ENCODE data around the gene LRBA.

Gene LRBA

DNA sequence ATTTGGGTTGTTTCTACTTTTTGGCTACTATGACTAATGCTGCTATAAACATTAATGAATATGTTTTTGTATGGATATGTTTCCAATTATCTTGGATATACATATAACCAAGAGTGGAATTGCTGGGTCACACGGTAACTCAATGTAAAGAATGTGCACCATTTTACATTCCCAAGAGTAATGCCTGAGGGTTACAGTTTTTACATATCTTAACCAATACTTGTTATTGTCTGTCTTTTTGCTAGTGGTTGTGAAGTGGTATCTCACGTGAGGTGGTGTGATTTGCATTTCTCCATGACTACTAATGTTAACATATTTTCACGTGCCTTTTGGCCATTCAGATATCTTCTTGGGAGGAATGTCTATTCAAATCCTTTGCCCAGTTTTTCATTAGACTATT lies 633.5 kb downstream of the LRBA start:
- no peak for DNase-seq (ENCODE audit: low read depth in 1 of 2, low spot score in 1 of 2)

DNA sequence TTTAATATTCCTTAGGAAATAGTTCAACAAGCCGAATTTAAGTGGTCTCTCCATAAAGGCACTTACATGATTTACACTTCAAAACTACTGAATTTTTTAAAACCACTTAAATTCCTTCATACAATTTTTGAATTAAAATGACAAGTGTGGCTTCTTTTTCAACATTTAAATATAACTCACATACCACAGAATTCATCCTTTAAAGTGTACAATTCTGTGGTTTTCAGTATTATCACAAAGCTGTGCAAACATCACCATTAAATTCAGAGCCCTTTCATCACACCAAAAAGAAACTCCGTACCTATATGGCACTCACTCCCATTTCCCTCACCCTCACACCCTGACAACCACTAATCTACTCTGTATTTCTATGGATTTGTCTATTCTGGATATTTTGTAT lies 634.0 kb downstream of the LRBA start:
- DNase-seq (ENCODE audit: low read depth in 1 of 2, low spot score in 1 of 2): no peak

DNA sequence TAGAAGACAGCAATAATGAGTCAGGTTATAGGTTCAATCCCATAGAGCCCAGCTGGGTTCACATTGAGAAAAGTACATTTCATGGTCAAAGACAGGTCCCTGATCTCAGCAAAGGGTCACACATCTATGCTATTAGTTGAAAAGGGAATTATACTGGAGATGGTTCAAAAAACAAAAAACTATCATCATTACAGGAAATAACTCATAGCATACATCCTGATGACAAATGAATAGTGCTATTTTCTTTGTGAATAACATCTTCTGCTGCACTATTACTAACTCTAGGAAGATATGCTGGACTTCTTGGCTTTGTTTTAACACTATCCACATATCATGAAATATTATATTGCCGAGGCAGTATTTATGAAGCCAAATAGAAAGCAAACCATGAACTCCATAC lies 635.6 kb downstream of the LRBA start:
- no peak for DNase-seq (ENCODE audit: low read depth in 1 of 2, low spot score in 1 of 2)

GRCh38 chr4:150375025-150375424 lies 640.1 kb downstream of the LRBA start:
- DNase-seq (ENCODE audit: low read depth in 1 of 2, low spot score in 1 of 2): no peak

GRCh38 chr4:150371869-150372268 lies 643.2 kb downstream of the LRBA start:
- DNase-seq (ENCODE audit: low read depth in 1 of 2, low spot score in 1 of 2): no peak

DNA sequence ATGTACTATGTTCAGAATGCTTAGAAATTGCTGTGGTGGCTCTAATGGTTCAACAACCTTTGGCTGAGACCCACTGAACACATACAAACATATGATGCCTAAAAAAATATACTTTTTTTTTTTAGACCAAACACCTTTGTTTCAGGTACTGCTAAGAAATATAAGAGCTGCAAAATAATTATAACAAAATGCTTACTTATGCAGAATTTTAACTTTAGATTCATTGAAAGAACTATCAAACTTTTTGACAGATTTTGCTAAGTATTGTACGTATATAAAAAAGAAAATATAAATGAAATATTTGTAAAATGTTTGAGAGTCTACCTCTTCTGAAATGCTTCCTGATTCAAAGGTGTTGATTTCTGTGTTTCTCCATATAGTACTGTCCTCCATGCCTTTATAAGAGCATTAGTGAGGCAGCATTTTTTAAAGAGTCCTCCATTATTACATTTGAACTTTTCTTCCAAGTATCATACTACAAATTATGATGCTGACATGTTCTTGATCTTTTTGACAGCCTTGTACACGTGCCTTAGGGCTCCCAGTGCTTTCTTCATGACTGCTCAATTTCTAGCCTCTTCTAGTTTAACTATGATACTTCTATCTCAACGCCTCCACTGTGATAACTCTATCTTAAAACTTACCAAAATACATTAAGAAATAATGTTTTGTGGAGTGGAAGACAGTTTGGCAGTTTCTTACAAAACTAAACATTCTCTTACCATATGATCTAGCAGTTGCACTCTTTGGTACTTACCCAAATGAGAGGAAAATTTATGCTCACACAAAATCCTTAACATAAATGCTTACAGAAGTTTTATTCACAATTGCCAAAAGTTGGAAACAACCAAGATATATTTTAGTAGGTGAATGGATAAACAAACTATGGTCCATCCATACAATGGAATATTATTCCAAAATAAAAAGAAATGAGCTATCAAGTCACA lies 645.4 kb downstream of the LRBA start:
- no peak for DNase-seq (ENCODE audit: low read depth in 1 of 2, low spot score in 1 of 2)

DNA sequence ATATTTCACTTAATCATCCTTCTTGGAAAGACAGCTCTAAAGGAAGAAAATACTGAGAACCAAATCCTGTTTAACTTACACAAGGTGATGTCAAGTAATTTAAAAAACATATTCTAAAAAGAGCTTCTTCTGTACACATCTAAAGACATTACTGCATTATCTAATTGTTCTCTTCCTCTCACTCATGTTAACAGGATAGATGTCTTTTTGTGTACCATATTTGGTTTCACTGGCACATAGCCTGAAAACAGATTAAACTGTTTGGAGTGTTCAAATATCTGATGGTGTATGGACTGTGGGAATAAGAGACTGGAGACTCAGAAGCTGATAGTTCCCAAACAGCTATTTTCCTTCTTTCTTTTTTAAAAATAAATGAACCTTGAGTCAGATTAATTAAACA lies 646.4 kb downstream of the LRBA start:
- no peak for DNase-seq (ENCODE audit: low read depth in 1 of 2, low spot score in 1 of 2)

- no peak for DNase-seq (ENCODE audit: low read depth in 1 of 2, low spot score in 1 of 2)
Observed at GRCh38 chr4:150367326-150367725, 647.8 kb downstream of the LRBA start.

DNA sequence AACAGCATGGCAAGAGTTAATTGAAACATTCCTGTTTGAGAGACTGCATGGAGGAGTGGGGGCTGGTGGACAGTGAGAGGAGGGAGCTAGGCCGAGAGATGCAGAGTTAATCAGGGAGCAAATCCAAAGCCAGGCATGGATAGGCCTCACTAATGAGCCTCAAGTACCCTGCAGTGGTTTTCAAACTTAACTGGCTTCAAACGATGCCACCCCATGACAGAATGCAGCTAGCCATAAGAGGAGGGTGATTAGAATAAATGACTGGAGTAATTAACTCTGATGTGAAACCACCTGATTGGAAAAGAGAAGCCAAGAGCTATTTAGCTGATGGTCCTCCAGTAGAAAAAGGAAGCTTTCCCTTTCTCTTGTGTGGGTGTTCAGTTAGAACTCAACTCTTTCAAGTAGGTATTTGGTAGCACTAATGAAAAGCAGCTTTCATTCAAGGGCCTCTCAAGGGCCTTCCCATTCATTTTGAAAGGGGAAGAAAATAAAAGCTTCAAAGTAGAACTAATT lies 648.5 kb downstream of the LRBA start:
- no peak for DNase-seq (ENCODE audit: low read depth in 1 of 2, low spot score in 1 of 2)

DNA sequence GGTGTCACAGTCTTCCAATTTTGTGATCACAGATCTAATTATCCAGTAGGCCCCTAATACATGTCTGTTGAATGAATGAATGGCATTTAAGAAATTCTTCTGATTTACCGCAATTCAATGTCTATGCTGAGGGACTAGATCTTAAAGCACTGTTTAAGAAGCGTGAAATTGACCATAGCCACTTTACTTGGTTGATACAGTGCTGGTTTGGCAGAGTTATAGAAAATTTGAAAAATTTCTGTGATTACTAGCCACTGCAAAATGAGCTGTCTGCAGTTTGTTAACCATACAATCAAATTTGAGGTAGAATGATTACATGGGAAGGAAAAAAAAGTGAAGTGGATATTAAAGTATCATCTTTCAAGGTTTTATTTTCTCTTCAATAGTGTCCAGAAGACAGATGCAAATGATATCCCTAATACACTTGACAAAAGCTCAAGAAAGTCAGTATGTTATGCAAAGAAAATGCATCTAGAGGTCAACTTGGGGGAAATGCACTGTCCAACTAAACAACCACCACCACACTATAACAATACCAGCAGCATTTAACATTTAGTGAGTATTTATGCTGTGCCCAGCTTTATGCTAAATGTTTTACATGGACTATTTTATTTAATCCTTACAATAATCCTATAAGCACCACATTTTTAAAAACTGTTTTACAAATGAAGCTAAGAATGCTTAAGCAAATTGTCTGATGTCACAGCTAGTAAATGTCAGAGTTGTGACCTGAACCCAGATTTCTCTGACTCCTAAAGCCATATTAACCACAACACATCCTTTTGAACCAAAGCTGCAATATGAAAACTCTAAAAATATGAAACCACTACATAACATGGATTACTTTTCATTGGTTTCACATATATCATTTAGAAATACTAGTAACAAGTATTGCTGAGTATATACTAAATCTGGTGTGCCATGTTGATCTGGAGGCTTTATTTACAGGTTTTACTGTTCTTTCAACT lies 651.1 kb downstream of the LRBA start:
- no peak for DNase-seq (ENCODE audit: low read depth in 1 of 2, low spot score in 1 of 2)

- no peak for DNase-seq (ENCODE audit: low read depth in 1 of 2, low spot score in 1 of 2)
Observed at GRCh38 chr4:150358691-150359090, 656.4 kb downstream of the LRBA start.

GRCh38 chr4:150357829-150358228 lies 657.3 kb downstream of the LRBA start:
- no peak for DNase-seq (ENCODE audit: low read depth in 1 of 2, low spot score in 1 of 2)

GRCh38 chr4:150355858-150356455 lies 659.1 kb downstream of the LRBA start:
- no peak for DNase-seq (ENCODE audit: low read depth in 1 of 2, low spot score in 1 of 2)

GRCh38 chr4:150355418-150355817 lies 659.7 kb downstream of the LRBA start:
- no peak for DNase-seq (ENCODE audit: low read depth in 1 of 2, low spot score in 1 of 2)

- no peak for DNase-seq (ENCODE audit: low read depth in 1 of 2, low spot score in 1 of 2)
Observed at GRCh38 chr4:150354214-150354796, 660.8 kb downstream of the LRBA start.

DNA sequence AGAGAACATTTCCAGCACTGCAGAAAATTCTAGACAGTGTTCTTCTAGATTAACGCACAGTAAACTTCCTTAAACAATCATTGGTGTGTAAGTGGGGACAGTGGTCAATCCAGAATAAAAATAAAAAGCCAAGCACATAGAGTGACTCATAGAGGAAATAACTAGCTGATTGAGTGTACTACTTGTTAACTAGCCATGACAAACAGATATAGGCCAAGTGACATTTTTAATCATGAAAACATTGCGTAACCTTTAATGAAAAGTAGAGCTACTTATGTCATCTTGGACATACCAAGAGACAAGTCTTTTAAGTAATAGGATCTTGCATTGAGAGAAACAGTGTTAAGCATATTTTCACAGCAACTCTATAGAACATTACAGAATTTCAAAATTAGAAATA lies 667.0 kb downstream of the LRBA start:
- no peak for DNase-seq (ENCODE audit: low read depth in 1 of 2, low spot score in 1 of 2)

DNA sequence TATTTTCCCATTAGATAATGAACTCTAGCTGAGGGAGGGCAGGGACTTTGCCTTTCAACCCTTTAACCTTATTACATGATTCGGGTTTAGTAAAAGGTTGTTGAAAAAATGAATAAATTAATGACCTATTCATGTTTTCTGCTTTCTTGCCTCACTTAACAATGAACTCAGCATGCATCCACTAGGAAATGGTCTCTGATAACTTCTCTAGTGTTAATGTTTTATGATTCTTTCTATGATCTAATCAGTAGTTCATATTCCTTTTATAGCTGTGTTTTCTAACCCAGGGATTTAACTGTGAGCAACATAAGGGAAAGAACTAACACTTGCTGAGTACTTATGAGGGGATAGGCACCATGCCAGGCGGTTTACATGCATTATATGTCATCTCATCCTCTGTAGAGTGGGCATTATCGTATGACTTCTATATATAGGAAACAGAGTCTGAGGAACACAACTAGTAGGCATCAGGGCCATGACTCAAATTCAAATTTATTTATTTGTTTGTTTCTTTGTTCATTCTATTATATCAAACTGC lies 669.8 kb downstream of the LRBA start:
- no peak for DNase-seq (ENCODE audit: low read depth in 1 of 2, low spot score in 1 of 2)

- DNase-seq (ENCODE audit: low read depth in 1 of 2, low spot score in 1 of 2): no peak
Observed at GRCh38 chr4:150343796-150344195, 671.3 kb downstream of the LRBA start.

DNA sequence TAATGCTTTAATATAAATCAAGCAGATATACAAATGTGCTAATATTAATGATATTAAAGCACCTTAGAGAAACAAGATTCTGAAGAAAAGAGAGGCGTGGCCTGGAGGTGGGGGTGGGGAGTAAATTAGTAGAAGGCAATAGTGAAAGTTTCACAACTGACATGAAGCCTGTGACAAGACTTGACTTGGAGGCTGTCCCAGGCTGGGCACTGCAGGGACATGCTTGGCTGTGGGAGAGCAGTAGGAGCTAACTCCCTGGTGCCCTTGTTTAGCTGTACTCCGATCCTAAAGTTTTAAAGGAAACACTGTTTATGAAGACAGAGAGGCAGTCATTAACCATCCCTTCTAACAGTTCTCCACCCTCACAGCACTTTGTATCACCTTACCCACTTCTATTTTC lies 672.1 kb downstream of the LRBA start:
- DNase-seq (ENCODE audit: low read depth in 1 of 2, low spot score in 1 of 2): no peak

DNA sequence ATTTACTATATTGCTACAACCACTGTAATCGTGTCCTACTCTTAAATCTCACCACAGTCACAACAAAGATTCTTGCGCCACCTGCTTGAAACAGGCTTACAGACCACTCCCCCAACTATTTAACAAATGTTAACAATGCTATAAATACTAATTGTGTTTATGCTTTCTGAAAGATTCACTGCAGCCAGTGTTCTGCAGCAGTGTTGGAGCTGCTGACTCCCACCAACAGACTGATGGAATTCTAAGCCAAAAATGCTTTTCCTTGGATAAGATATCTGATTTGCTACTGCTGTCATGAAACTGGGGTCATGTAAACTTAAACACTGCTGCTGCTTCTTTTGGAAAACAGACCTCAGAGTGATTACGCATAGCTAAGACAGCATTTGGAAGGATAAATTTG lies 677.4 kb downstream of the LRBA start:
- no peak for DNase-seq (ENCODE audit: low read depth in 1 of 2, low spot score in 1 of 2)
